Stomach smooth muscle (tissue), 2 donors: ENCODE data around the gene PAM16.
A peak's percentile ranks its signal among the peaks of the same experiment; 100 is the strongest.

ENCODE experiments used
- H3K27ac ChIP-seq: one replicate; pipeline ENCODE4 v1.7.0; 2013; ENCODE audit warnings: mild to moderate bottlenecking, low read length, inconsistent platforms
- H3K27me3 ChIP-seq, 2 donors: one replicate each; pipeline ENCODE4 v1.7.0; 2013; ENCODE audit warnings: low read length in 2 of 2; ENCODE audit not compliant: insufficient read depth in 2 of 2, control insufficient read depth in 1 of 2
- H3K36me3 ChIP-seq, 2 donors: one replicate each; pipeline ENCODE4 v1.7.0; 2013; ENCODE audit warnings: low read length in 2 of 2; ENCODE audit not compliant: control insufficient read depth in 2 of 2, insufficient read depth in 2 of 2
- H3K4me1 ChIP-seq: one replicate; pipeline ENCODE4 v1.7.0; 2013; ENCODE audit warnings: low read length; ENCODE audit not compliant: control insufficient read depth, insufficient read depth
- H3K4me3 ChIP-seq, 2 donors: one replicate each; pipeline ENCODE4 v1.7.0; 2013; ENCODE audit warnings: low read length in 2 of 2
- H3K9ac ChIP-seq, 2 donors: one replicate each; pipeline ENCODE4 v1.7.0; 2013; ENCODE audit warnings: low read length in 2 of 2, mild to moderate bottlenecking in 1 of 2
- H3K9me3 ChIP-seq, 2 donors: one replicate each; pipeline ENCODE4 v1.7.0; 2013; ENCODE audit warnings: low read length in 2 of 2; ENCODE audit not compliant: control insufficient read depth in 2 of 2
- donor health status: healthy.
- donor health status: Pancreatic carcinoma.

Gene PAM16

GRCh38 chr16:4359914-4360313, 8.8 kb upstream of the PAM16 start:
- no peaks in the 10 kb centered on the region for H3K27me3 ChIP-seq
- no peaks in the 10 kb centered on the region for H3K9me3 ChIP-seq
- peaks cover 5% of the 10 kb centered on the region for H3K4me1 ChIP-seq
- no peak overlapping the region for H3K9ac ChIP-seq
- no peak overlapping the region for H3K27ac ChIP-seq
- H3K4me3 ChIP-seq, result no peak overlapping the region
- H3K36me3 ChIP-seq, result peaks cover 3 to 6% of the 10 kb centered on the region in 2 donors

DNA sequence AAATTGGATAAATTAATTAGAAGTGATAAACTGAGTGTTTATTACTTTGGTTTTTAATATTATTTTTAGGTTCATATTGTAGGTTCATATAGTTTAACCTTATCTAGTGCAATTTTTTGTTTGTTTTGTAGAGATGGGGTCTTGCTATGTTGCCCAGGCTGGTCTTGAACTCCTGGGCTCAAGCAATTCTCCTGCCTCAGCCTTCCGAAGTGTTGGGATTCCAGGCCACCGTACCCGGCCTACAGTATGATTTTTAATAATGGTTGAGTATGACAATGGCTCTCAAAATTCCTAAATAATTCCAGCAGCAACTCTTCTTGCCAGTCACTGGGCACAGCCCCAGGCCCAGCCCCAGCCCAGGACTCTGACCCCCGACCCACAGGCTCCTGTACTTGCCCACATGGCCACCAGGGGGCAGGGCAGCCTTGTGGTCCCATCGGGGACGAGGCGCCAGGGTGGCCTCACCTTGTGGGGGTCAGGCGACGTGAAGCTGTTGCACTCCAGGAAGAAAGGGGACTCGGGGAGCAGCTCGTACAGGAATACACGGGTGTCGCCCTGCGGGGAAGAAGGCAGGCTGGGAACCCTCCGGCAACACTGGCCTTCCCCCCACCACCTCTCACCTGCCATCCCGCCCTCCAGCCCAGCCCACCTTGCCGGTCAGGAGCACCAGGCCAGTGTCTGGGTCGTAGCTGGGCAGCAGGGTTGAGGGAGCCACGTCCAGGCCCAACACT, 7.9 kb upstream of the PAM16 start:
- peaks cover 5% of the 10 kb centered on the region for H3K4me1 ChIP-seq
- H3K27me3 ChIP-seq, result no peaks in the 10 kb centered on the region
- no peaks in the 10 kb centered on the region for H3K9me3 ChIP-seq
- no peak overlapping the region for H3K9ac ChIP-seq
- H3K27ac ChIP-seq, result no peak overlapping the region
- peaks cover 3 to 6% of the 10 kb centered on the region in 2 donors for H3K36me3 ChIP-seq
- H3K4me3 ChIP-seq, result no peak overlapping the region

- Histone ChIP-seq H3K9me3 (no peaks in the 10 kb centered on the region), H3K27me3 (no peaks in the 10 kb centered on the region), H3K4me1 (peaks cover 5% of the 10 kb centered on the region), H3K27ac (no peak overlapping the region), H3K4me3 (no peak overlapping the region), H3K9ac (no peak overlapping the region), H3K36me3 (peaks cover 3 to 8% of the 10 kb centered on the region in 2 donors)
These were observed 7.1 kb upstream of the PAM16 start for GRCh38 chr16:4358236-4358635.

DNA sequence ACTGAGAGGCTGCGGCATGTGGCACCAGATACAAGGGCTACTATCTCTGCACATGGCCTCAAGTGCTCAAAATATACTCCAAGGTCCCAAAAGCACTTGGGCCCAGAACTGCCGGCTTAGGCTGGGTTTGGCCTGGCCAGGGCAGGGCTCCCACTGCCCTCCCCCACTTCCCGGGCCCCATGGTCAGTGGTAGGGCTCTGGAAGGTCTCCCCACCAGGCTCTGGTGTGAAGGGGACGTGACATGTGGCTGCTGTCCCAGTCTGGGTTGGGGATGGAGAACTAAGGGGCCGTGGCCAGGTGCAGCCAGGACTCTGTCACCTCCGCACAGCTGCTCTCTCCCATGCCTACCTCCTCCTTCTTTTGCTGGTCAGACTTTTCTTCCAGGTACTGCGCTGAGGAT, 5.7 kb upstream of the PAM16 start:
- no peak overlapping the region for H3K9ac ChIP-seq
- H3K4me1 ChIP-seq, result peaks cover 5% of the 10 kb centered on the region
- peaks cover 1 to 8% of the 10 kb centered on the region in 2 donors for H3K36me3 ChIP-seq

GRCh38 chr16:4354512-4355409, 3.6 kb upstream of the PAM16 start:
- Histone ChIP-seq H3K9me3 (no peaks in the 10 kb centered on the region), H3K4me1 (peaks cover 18% of the 10 kb centered on the region), H3K36me3 (peaks cover 0 to 8% of the 10 kb centered on the region in 2 donors), H3K9ac (no peak overlapping the region), H3K4me3 (no peak overlapping the region), H3K27ac (no peak overlapping the region), H3K27me3 (no peaks in the 10 kb centered on the region)

More for the DNA sequence above, 5.7 kb upstream of the PAM16 start:
- Histone ChIP-seq H3K4me3 (no peak overlapping the region), H3K9me3 (no peaks in the 10 kb centered on the region), H3K27me3 (no peaks in the 10 kb centered on the region), H3K27ac (no peak overlapping the region)

DNA sequence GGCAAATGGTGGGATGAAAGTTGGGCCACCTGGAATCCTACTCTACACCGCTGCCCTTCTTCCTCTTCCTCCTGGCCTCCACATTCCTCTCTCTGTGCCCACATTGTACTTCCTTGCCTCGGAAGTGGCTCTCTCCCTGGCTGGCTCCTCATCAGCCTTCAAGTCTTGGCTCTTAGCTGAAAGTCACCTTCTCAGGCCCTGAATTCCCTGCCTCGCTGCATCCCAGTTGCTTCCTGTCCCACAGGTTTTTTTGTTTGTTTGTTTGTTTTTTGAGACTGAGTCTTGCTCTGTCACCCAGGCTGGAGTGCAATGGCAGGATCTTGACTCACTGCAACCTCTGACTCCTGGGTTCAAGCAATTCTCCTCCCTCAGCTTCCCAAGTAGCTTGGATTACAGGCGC, 2.6 kb upstream of the PAM16 start:
- Histone ChIP-seq H3K36me3 (peaks cover 0 to 8% of the 10 kb centered on the region in 2 donors), H3K27me3 (no peaks in the 10 kb centered on the region), H3K27ac (no peak overlapping the region), H3K9me3 (no peaks in the 10 kb centered on the region), H3K4me3 (no peak overlapping the region), H3K9ac (no peak overlapping the region), H3K4me1 (peaks cover 16% of the 10 kb centered on the region)

DNA sequence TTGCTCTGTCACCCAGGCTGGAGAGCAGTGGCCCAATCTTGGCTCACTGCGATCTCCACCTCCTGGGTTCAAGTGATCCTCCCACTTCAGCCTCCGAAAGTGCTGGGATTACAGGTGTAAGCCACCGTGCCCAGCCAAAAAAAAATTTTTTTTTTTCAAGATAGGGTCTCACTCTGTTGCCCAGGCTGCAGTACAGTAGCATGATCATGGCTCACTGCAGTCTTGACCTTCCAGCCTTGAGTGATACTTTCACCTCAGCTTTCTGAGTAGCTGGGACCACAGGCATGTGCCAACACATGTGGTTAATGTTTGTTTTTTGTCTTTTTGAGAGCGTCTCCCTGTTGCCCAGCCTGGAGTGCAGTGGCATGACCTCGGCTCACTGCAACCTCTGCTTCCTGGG, 1.7 kb upstream of the PAM16 start:
- H3K27ac ChIP-seq, result no peak overlapping the region
- peaks cover 16% of the 10 kb centered on the region for H3K4me1 ChIP-seq
- H3K9ac ChIP-seq, result no peak overlapping the region
- no peaks in the 10 kb centered on the region for H3K9me3 ChIP-seq
- H3K36me3 ChIP-seq, result peaks cover 0 to 2% of the 10 kb centered on the region in 2 donors
- no peak overlapping the region for H3K4me3 ChIP-seq
- H3K27me3 ChIP-seq, result no peaks in the 10 kb centered on the region

DNA sequence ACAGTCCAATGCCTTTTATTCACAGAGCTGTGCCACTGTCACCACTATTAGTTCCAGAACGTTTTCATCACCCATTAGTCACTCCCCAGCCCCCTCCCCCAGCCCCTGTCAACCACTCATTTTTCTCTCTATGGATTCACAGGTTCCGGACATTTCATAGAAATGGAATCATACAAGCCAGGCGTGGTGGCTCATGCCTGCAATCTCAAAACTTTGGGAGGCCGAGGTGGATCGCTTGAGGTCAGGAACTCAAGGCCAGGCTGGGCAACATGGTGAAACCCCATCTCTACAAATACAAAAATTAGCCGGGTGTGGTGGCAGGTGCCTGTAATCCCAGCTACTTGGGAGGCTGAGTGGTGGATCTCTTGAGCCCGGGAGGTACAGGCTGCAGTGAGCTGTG, 759 bp upstream of the PAM16 start:
- Histone ChIP-seq H3K4me3 (no peak overlapping the region), H3K9ac (no peak overlapping the region), H3K9me3 (no peaks in the 10 kb centered on the region), H3K27me3 (no peaks in the 10 kb centered on the region), H3K36me3 (peaks cover 0 to 2% of the 10 kb centered on the region in 2 donors), H3K27ac (no peak overlapping the region), H3K4me1 (peaks cover 16% of the 10 kb centered on the region)

DNA sequence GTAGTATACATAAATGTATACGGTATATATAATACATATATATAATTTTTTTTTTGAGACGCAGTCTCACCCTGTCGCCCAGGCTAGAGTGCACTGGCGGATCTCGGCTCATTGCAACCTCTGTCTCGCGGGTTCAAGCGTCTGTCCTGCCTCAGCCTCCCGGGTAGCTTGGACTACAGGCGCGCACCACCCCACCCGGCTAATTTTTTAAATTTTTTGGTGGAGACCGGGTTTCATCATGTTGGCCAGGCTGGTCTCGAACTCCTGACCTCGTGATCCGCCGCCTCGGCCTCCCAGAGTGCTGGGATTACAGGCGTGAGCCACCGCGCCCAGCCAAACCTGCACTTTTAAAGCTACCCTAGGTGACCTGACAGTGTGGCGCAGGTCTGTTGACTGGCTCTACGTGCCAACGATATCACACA, 745 bp downstream of the PAM16 start:
- peaks cover 16% of the 10 kb centered on the region for H3K4me1 ChIP-seq
- no peak overlapping the region for H3K27ac ChIP-seq

GRCh38 chr16:4349332-4349731, 1.8 kb downstream of the PAM16 start:
- H3K4me3 ChIP-seq, result no peak overlapping the region
- no peak overlapping the region for H3K9ac ChIP-seq
- no peak overlapping the region for H3K27ac ChIP-seq
- H3K9me3 ChIP-seq, result no peaks in the 10 kb centered on the region
- no peaks in the 10 kb centered on the region for H3K27me3 ChIP-seq
- H3K36me3 ChIP-seq, result peaks cover 0 to 2% of the 10 kb centered on the region in 2 donors
- H3K4me1 ChIP-seq, result peaks cover 20% of the 10 kb centered on the region

More for the DNA sequence above, 745 bp downstream of the PAM16 start:
- peaks cover 0 to 2% of the 10 kb centered on the region in 2 donors for H3K36me3 ChIP-seq
- no peaks in the 10 kb centered on the region for H3K9me3 ChIP-seq
- peak overlapping the region; percentile 88 to 93 for H3K4me3 ChIP-seq
- peak overlapping the region; percentile 68 to 81 for H3K9ac ChIP-seq
- no peaks in the 10 kb centered on the region for H3K27me3 ChIP-seq
